LHCN-M2 (cell line): Measurements from ENCODE around the gene KIFBP. TPM values are rescaled to one million over a fixed set of nuclear protein-coding genes. Genes with fewer than 3 reads are reported as not detected.
"Not testable (repeated sequence)": the region's sequence is repeated elsewhere in the genome, so short reads cannot be mapped to it uniquely, and the experiment has no call there.

Experiments
- DNase-seq: peaks from one replicate; pipeline ENCODE4 v3.0.0-alpha.2; 2012; ENCODE audit warnings: low read depth
- total RNA-seq: library from RNA; depleted of rRNA; stranded (reverse); fragments of >200 nt; gene quantifications from 2 replicates; pipeline ENCODE4 v1.2.3, GENCODE V29; 2014

The KIFBP gene
- total RNA-seq, 1 experiment from 2014 or later, result 63.4 TPM

DNA sequence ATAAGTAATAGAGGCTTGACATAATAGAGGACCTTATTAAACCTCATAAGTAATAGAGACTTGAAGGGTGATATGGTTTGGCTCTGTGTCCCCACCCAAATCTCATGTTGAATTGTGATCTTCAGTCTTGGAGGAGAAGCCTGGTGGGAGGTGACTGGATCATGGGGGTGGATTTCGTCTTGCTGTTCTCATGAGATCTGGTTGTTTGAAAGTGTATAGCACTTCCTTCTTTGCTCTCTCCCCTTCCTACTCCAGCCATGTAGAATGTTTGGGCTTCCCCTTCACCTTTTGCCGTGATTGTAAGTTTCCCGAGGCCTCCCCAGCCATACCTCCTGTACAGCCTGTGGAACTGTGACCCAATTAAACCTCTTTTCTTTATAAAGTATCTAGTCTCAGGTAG lies 8.6 kb downstream of the KIFBP start:
- no peak for DNase-seq

DNA sequence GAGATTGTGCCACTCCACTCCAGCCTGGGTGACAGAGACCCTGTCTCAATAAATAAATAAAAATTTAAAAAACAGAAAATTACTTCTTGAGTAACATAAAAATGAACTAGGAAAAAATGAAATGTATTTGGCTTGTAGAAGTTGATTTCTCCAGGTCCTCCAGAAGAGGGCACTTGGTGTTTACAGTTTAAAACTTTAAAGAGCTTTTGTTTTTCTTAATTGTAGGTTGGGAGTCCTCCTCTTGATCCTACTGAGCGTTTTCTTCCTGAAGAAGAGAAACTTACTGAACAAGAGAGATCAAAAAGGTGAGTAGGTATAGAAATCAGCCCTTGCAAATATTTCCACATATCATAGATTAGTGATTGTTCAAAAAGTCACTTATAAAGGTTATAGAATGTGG lies 16.2 kb downstream of the KIFBP start:
- peak; percentile 62 for DNase-seq

DNA sequence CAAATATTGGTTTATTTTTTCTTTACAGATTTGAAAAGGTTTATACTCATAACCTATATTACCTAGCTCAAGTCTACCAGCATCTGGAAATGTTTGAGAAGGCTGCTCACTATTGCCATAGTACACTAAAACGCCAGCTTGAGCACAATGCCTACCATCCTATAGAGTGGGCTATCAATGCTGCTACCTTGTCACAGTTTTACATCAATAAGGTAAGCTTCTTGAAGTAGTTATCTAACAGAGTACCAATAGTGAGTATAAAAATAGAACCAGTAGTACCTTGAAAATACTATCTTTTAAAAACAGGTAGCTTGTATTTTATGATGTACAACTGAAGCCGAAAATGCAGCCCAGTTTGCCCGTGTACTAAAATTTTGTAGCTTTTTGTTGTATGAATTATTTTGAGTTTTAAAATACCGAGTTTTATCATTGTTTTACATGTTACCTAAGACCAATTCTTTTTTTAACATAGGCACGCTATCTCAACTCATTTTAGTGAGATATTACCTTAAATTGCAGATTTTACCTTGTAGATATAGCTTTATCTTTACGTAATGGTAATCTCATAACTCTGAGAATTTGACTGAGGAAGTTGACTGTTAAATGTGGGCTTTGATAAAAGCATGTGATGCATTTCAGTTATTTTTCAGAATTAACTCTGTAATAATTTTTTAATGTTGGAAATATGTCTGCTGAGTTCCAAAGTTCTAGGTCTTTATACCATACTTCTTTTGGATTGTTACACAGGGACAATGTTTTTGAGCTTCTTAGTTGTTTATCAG lies 17.3 kb downstream of the KIFBP start:
- no peak for DNase-seq

DNA sequence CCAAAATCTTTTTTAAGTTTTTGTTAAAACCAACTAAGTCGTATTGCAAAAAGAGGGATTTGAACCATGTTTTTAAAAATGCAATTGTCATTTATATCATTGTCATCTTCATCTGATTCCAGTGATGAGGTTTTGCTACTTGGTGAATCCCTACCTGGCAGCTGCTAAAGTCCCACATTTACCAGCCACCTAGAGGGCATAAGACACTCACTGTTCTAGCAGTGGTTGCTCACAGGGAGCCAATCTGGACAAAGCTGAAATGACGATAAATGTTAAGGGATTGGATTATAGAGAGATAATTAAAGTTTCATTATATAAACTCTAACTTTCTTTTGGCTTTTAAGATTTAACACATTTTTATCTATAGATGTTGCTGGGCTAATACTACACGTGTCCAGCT lies 18.7 kb downstream of the KIFBP start:
- DNase-seq, result no peak

DNA sequence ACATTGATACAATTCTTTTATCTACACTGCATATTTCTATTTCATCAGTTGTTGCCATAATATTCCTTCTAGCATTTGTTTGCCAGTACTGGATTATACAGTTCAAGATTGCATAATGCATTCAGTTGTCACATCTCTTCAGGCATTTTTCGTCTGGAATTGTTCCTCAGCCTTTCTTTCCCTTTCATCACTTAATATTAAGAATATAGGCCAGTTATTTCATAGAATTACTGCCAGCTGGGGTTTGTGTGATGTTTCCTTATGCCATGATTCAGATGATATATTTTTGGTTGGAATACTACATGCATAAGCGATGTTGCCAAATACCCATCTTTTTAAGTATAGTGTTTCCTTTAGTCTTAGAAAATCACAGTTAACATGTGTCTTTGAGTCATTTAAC lies 20.8 kb downstream of the KIFBP start:
- DNase-seq, result peak; percentile 14

DNA sequence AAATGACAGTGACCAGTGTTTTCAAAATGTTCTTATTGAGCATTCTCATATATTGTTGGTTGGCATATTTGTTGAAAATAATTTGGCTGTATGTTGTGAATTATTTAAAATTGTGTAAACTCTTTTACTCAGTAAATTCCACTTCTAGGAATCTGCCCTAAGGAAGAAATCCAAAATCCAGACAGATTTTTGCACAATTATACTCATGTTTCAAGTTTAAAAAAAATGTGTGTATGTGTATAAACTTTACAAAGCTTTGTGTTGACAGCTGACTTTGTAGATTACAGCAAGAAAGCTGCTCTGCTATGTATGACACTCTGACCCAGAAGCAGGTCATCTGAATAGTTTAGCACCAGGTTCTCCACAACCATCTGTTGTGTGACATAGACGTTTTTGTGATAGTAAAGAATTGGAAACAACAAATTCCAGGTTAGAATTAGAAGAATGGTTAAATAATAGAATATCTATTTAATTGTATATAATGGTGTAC lies 21.6 kb downstream of the KIFBP start:
- no peak for DNase-seq

DNA sequence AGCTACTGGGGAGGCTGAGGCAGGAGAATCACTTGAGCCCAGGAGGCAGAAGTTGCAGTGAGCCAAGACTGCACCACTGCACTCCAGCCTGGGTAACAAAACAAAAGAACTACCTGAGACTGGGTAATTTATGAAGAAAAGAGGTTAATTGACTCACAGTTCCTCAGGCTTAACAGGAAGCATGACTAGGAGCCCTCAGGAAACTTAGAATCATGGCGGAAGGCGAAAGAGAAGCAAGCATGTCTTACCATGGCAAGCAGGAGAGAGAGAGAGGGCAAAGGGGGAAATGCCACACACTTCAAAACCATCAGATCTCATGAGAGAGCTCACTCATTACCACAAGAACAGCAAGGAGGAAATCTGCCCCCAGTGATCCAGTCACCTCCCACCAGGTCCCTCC lies 24.2 kb downstream of the KIFBP start:
- DNase-seq, result not testable (repeated sequence)

DNA sequence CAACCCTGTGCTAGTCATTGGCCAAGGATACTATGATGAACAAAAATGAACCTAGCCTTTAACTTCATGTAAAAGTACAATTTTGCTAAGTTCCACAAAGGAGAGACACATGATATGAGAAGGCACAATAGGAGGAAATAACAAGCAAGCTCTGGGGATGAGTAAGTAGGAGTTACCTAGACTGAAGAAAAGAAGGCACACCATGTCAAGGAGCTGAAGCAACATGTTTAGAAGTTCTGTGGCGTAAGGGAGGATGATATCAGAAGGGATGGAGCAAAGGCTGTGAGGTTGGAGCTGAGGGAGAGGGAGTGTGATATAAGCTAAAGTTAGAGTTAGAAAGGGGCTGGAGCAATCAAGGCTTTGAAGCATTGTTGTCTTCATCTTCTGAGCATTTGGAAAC lies 25.6 kb downstream of the KIFBP start:
- DNase-seq, result no peak

DNA sequence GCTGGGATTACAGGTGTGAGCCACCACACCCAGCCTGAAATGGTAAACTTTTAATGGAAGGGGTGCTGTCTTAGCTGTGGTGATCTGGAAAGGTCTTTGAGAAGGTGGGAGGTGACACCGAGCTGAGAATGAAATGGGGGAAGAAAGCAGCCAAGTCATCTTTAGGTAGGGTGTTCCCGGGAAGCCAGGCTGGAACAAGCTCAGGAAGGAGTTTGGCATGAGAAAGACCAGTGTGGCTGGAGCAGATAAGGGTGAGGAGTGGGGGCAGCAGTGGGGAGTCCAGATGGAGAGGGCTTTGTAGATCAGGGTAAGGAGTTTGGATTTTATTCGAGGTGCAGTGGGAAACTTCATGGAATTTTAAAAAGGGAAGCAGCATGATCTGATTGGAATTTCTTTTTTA lies 30.0 kb downstream of the KIFBP start:
- DNase-seq, result no peak

DNA sequence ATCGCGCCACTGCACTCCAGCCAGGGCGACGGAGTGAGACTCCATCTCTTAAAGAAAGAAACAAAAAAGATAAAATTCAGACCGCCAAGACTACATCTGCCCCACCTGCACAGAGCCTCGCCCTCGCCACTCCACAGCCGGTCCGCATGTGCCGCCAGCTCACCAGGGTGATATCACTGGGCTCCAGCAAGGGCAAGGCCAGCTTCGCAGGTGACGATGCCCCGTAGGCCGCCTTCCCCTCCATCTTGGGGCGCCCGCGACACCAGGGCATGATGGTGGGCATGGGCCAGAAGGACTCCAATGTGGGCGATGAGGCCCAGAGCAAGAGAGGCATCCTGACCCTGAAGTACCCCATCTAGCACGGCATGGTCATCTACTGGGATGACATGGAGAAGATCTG lies 34.0 kb downstream of the KIFBP start:
- no peak for DNase-seq

DNA sequence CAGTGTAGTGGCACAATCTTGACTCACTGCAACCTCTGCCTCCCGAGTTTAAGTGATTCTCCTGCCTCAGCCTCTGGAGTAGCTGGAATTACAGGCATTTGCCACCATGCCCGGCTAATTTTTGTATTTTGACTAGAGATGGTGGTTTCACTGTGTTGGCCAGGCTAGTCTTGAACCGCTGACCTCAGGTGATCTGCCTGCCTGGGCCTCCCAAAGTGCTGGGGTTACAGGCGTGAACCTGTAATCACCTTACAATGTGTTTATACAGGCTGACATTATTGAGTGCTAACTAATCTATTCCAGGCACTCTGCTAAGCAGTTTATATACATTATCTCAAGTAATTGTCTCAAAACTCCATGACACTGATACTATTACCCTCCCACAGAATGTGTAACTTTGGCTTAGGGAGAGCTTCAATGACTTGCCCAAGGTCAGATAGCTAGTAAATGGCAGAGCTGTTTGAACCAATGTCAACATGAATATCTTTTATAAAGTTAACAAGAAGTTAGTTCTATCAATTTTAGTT lies 36.8 kb downstream of the KIFBP start:
- DNase-seq, result no peak

DNA sequence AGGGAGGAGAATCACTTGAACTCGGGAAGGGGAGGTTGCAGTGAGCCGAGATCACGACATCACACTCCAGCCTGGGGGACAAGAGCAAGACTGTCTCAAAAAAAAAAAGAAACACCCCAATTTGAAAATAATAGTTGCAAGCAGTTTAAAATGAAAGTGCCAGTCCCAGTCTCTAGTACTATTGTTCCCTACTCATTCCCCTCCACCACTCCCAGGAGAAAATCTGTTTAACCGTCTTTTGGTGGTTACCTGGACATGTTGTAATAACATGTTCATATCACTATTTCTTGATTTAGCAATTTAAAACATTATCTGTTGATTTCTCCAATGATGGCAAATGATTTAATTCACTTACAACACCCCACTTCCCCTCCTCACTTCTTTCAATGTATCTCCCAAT lies 44.7 kb downstream of the KIFBP start:
- DNase-seq, result no peak

DNA sequence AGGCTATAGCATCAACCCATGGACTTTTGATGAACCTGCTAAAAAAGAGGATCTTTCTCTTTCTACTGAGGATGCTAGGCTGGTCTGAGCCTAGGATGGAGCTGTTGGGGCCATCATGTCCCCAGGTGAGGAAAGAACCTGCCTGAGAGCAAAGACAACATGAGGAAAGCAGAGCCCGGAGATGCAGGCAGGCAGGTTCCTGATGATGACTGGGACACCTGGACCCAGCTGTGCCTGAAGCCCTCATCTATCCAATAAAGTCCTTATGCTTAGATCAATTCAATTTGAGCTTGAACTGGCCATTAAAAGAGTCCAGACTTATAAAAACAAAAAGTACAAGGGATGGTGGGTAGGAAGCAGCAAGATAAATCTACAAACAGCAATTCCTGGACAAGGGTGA lies 48.9 kb downstream of the KIFBP start:
- DNase-seq, result no peak

DNA sequence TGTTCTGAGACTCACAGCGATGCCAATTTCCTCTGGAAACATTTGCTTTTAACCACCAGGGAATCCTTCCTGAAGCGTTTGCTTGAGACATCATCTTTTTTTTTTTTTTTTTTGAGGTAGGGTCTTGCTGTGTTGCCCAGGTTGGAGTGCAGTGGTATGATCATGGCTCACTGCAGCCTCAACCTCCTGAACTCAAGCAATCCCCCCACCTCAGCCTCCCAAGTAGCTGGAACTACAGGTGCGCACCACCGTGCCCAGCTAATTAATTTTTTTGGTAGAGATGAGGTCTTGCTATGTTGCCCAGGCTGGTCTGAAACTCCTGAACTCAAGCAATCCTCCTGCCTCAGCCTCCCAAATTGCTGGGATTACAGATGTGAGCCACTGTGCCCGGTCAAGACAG lies 52.3 kb downstream of the KIFBP start:
- DNase-seq, result not testable (repeated sequence)

DNA sequence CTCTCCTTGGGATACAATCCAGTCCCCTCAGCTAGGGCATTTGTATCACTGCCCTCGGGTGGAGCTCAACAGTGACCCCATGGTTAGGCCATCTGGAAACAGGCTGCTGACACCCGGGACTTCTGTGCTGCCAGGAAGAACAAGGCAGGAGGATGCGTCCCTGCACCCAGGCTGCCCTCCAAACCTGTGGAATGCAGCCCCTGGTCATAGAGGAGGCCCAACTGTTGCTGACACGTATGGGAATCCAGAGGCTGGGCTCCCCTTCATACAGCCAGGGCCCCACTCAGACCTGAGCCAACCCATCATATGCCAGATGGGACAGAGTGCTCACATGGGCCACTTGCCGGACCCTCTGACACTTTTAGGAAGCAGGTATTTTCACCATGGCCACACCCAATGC lies 53.8 kb downstream of the KIFBP start:
- DNase-seq, result no peak

DNA sequence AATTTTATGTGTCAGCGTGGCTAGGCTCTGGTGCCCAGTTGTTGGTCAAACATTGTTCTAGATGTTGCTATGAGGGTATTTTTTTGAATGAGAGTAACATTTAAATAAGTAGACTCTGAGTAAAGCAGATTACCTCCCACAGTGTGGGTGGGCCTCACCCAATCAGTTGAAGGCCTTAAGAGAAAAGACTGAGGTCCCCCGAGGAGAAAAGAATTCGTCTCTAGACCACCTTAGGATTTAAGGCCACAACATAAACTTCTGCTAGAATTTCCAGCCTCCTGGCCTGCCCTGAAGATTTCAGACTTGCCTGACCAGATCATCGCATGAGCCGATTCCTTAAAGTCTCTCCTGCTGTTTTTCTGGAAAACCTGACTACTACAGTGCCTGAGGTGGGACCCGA lies 54.2 kb downstream of the KIFBP start:
- DNase-seq, result no peak

DNA sequence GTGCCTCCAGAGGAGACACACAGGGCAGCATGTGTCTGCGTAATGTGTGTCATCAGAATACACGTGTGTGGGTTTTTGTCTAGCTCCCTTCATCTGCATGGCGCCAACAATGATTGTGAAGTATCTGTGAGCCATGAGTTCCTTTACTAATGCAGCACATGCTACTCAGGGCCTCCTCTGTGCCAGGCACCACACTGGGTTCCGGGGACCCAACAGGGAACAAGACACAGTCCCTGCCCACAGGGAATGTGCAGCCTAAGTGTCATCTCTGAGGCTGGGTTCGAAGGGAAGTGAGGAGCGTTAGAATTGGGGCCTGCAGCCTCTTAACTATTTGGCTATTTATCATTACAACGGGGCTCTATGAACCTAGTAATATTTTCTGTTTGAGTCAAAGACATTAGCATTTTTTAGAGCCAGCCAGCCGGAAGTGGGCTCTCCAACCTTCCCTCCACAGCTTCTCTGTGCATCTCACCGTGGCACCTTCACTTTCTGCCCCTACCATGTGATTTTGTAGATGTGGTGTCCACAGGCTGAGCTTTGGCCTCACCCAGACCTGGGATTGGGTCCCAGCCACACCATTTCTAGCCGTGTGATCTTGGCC lies 55.4 kb downstream of the KIFBP start:
- no peak for DNase-seq

DNA sequence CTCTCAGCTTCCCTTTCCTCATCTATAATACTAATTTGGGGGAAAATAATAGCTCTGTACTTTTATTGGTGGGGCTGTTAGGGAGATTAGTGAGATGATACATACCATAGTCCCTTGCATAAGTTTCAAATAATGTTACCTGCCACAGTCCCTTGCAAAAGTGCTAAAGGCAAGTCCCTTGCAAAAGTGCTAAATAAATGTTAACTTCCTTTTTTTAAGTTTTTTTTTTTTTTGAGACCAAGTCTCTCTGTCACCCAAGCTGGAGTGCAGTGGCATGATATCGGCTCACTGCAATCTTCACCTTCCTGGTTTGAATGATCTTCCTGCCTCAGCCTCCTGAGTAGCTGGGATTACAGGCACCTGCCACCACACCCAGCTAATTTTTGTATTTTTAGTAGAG lies 55.9 kb downstream of the KIFBP start:
- DNase-seq, result no peak

DNA sequence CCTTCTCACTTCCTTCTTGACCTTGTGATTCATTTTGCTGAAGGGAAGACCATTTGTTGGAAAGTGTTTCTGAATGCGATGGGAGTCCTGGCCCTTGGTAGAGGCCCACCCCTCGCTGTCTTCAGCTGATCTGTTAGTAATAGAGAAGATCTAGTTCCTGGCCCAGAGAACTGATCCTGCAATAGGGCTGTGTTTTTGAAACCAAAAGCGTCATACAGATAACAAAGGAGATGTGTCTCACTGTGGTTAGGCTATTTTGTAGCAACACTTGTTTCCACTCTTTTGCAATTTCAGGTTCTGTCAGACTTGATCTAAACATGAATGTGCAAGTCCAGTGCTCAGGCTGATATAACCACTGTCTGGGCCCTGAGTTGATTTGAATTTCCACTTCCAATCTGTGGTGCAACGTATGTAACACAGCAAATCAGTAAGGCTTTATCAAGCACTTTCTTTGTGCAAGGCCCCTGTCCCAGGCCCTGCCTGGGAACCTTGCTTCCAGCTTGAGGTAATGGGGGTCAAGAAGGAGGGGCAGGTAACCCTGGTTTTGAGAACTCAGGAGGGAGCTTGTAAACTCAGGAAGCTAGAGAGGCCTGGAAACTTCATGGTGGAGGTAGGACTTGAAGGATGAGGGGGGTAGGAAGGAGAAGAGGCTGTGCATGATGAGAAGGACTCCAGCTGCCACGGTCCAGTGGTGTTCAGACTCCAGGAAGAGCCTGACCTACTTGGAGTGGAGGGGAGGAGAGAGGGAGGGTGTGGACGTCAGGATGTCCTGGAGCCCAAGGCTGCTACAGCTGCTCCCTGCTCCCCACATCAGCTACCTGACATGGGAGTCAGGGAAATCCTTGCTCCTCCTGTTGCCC lies 57.1 kb downstream of the KIFBP start:
- DNase-seq, result peak; percentile 24

DNA sequence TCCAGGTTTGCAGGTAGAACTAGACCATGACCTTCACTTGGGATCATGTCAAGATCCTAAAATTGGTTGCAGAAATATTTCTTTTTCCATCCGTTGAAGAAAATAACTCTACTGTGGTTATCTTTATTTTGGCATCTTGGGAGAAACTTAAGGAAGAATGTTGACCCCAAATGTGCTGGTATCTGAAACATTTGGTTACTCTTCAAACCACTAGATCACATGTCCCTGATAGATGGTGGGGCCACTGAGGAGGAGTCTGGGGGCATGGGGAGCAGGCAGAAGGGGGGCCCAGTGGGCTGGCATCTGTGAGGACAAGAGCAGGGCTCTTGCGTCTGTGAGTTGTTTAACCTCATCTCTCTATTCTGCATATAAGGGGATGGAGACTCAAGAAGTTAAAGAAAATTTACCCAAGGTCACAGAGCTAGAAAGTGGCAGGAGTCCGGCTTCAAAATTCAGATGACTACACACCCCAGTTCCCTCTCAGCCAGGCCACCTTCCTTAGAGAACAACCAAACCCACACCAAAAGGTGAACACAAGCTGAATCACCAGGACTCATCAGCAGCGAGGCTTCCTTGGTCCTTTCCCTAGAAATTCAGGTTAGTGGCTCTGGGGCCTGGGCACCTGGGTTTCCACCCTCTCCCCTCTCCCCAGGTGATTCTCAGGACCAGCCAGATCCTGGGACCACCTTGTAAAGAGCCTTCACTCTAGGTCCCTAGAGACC lies 58.7 kb downstream of the KIFBP start:
- DNase-seq, result no peak

DNA sequence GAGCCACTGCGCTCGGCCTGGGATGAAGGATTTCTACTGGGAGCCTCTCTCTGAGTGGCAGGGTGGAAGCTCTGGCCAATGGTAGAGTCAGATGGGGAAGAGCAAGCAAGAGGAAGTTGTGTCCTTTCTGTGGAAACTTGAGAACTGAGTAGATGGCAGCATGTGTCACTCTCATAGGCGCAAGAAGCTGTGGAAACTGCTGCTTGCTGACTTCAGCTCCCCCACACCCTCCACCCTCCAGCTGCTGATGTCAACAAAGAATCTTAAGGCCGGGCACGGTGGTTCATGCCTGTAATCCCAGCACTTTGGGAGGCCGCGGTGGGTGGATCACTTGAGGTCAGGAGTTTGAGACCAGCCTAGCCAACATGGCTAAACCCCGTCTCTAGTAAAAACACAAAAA lies 59.5 kb downstream of the KIFBP start:
- DNase-seq, result peak; percentile 95

DNA sequence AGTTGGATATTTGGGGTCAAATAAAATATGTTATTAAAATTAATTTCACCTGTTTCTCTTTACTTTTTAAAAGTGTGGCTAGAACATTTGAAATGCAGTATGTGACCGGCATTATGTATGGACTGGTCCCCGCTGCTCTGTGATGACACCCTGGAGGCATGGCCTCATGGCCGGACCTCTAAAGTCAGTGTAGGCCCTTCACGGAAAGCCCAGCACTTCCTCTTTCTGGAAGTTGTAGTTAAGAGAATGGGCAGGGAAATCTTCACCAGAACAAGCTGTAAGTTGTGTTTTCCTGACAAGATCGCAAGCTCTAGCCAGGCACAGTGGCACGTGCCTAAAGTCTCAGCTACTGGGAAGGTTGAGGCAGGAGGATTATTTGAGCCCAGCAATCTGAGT lies 61.0 kb downstream of the KIFBP start:
- no peak for DNase-seq
